MM.1S (cell line): ENCODE measurements around the gene ARID4A.

Experiments used
- DNase-seq: peaks from one replicate; pipeline ENCODE4 v3.0.0-alpha.2; 2015
- H2AFZ ChIP-seq: fragments of 300-600 bp; sonication (generic); 2 replicates; pipeline ENCODE4 v1.6.0; 2016; ENCODE audit warnings: antibody characterized with exemption, low read length
- H3F3A ChIP-seq: fragments of 300-600 bp; sonication (generic); 2 replicates; pipeline ENCODE4 v1.6.1; 2016; ENCODE audit warnings: mild to moderate bottlenecking, antibody characterized with exemption, low read length, moderate library complexity, mixed read lengths; ENCODE audit not compliant: insufficient read depth
- H3K27ac ChIP-seq: fragments of 300-600 bp; sonication (generic); 2 replicates; pipeline ENCODE4 v1.5.1; 2016; ENCODE audit warnings: mild to moderate bottlenecking, low read length
- H3K27me3 ChIP-seq: fragments of 300-600 bp; sonication (generic); replicated peaks from 2 replicates; pipeline ENCODE4 v1.6.0; 2016; ENCODE audit warnings: low read length; ENCODE audit not compliant: insufficient read depth
- H3K36me3 ChIP-seq: fragments of 300-600 bp; sonication (generic); replicated peaks from 2 replicates; pipeline ENCODE4 v1.6.1; 2016; ENCODE audit warnings: mild to moderate bottlenecking, low read length, mixed read lengths; ENCODE audit not compliant: insufficient read depth
- H3K4me1 ChIP-seq: fragments of 300-600 bp; sonication (generic); 2 replicates; pipeline ENCODE4 v1.6.1; 2016; ENCODE audit warnings: low read length, mixed read lengths
- H3K4me2 ChIP-seq: fragments of 300-600 bp; sonication (generic); 2 replicates; pipeline ENCODE4 v1.6.0; 2016; ENCODE audit warnings: low read depth, low read length
- H3K4me3 ChIP-seq: fragments of 300-600 bp; sonication (generic); 2 replicates; pipeline ENCODE4 v1.5.1; 2016; ENCODE audit warnings: low read length, mixed read lengths
- H3K79me2 ChIP-seq: fragments of 300-600 bp; sonication (generic); 2 replicates; pipeline ENCODE4 v1.6.1; 2016; ENCODE audit warnings: mixed run types, low read length, mixed read lengths
- H3K9ac ChIP-seq: fragments of 300-600 bp; sonication (generic); 2 replicates; pipeline ENCODE4 v1.6.1; 2016; ENCODE audit warnings: low read length, mixed read lengths
- H3K9me2 ChIP-seq: fragments of 300-600 bp; sonication (generic); replicated peaks from 2 replicates; pipeline ENCODE4 v1.6.1; 2016; ENCODE audit warnings: mild to moderate bottlenecking, low read length, mixed read lengths; ENCODE audit not compliant: insufficient read depth
- H3K9me3 ChIP-seq: fragments of 300-600 bp; sonication (generic); replicated peaks from 2 replicates; pipeline ENCODE4 v1.6.1; 2016; ENCODE audit warnings: mild to moderate bottlenecking, low read length, mixed read lengths; ENCODE audit not compliant: insufficient read depth
- H4K20me1 ChIP-seq: fragments of 300-600 bp; sonication (generic); 2 replicates; pipeline ENCODE4 v1.6.1; 2016; ENCODE audit warnings: mild to moderate bottlenecking, low read length, moderate library complexity, mixed read lengths; ENCODE audit not compliant: insufficient read depth
- EZH2 ChIP-seq: fragments of 300-600 bp; sonication (generic); optimal IDR thresholded peaks from 2 replicates; pipeline ENCODE3; 2017; ENCODE audit warnings: low read depth, mild to moderate bottlenecking, antibody characterized with exemption, low read length, mixed read lengths
- EZH2phosphoT487 ChIP-seq: fragments of 300-600 bp; sonication (generic); IDR thresholded peaks from 2 replicates; pipeline ENCODE4 v1.6.1; 2018; ENCODE audit warnings: antibody characterized with exemption, low read length
- TF ChIP-seq, protein P1 (sequence below): fragments of 300-600 bp; sonication (generic); IDR thresholded peaks from 2 replicates; pipeline ENCODE4 v1.5.1; 2016; ENCODE audit warnings: antibody characterized with exemption, low read length, mixed read lengths

ARID4A gene

DNA sequence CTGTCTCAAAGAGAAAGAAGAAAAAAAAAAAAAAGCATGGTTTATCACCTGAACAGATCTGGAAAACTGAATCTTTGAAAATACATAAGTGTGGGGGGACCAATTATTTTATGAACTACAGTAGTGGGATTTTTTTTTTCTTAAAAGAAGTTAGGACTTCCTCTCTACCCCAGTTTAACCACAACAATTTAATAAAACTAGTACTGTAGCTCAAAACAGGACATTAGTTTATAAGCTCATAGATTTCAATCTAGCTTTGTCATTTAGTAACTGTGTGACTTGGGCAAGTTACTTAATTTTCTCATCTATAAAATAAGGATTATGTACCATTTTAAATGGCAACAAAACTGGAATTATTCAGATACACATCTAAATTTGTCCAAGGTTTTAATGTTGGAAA is 23.5 kb upstream of the ARID4A start:
- Histone ChIP-seq H3F3A (no peaks in the 10 kb centered on the region), H2AFZ (no peak overlapping the region), H3K4me1 (no peaks in the 10 kb centered on the region), H3K4me3 (no peak overlapping the region), H4K20me1 (no peaks in the 10 kb centered on the region), H3K4me2 (no peak overlapping the region), H3K9me2 (no peaks in the 10 kb centered on the region), H3K27ac (no peak overlapping the region), H3K9me3 (no peaks in the 10 kb centered on the region), H3K79me2 (peaks cover 35% of the 10 kb centered on the region), H3K36me3 (no peaks in the 10 kb centered on the region; the same call in 1 of the 2 replicates), H3K27me3 (no peaks in the 10 kb centered on the region), H3K9ac (no peak overlapping the region)
- DNase-seq: no peak
- TF ChIP-seq EZH2 (no peak), EZH2phosphoT487 (no peak)
- TF ChIP-seq, protein P1, sequence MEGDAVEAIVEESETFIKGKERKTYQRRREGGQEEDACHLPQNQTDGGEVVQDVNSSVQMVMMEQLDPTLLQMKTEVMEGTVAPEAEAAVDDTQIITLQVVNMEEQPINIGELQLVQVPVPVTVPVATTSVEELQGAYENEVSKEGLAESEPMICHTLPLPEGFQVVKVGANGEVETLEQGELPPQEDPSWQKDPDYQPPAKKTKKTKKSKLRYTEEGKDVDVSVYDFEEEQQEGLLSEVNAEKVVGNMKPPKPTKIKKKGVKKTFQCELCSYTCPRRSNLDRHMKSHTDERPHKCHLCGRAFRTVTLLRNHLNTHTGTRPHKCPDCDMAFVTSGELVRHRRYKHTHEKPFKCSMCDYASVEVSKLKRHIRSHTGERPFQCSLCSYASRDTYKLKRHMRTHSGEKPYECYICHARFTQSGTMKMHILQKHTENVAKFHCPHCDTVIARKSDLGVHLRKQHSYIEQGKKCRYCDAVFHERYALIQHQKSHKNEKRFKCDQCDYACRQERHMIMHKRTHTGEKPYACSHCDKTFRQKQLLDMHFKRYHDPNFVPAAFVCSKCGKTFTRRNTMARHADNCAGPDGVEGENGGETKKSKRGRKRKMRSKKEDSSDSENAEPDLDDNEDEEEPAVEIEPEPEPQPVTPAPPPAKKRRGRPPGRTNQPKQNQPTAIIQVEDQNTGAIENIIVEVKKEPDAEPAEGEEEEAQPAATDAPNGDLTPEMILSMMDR: no peak

DNA sequence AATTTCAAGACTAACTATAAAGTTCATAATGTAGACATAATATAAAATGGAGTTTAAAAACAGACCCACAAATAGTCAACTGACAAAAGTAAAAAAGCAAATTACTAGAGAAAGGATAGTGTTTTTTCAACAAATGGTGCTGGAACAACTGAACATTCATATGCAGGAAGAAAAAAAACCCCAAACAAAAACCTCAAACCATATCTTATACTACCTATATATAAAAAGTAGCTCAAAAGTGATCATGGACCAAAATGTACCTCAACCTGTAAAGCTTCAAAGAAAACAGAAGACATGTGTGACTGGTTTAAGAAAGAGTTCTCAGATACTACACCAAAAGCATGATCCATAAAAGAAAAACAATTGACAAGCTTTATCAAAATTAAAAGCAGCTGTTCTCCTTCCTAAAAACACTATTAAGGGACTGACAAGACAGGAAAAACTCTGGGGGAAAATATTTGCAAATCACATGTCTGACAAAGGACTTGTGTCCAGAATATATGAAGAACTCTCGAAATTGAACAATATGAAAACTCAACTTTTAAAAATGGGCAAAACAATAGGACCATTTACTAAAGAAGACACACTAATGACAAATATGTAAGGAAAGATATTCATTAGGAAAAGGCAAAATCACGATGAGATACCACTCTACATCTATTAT is 22.7 kb upstream of the ARID4A start:
- H3K9me3 ChIP-seq: no peaks in the 10 kb centered on the region
- H3K36me3 ChIP-seq: no peaks in the 10 kb centered on the region; the same call in 1 of the 2 replicates
- peaks cover 30% of the 10 kb centered on the region for H3K79me2 ChIP-seq
- no peak for DNase-seq
- H2AFZ ChIP-seq: no peak overlapping the region
- no peaks in the 10 kb centered on the region for H3K4me1 ChIP-seq
- H4K20me1 ChIP-seq: no peaks in the 10 kb centered on the region
- H3K4me2 ChIP-seq: no peak overlapping the region
- no peaks in the 10 kb centered on the region for H3K9me2 ChIP-seq
- H3K27me3 ChIP-seq: no peaks in the 10 kb centered on the region
- TF ChIP-seq, protein P1: no peak
- H3K9ac ChIP-seq: no peak overlapping the region
- H3F3A ChIP-seq: no peaks in the 10 kb centered on the region
- no peak overlapping the region for H3K4me3 ChIP-seq
- no peak overlapping the region for H3K27ac ChIP-seq

DNA sequence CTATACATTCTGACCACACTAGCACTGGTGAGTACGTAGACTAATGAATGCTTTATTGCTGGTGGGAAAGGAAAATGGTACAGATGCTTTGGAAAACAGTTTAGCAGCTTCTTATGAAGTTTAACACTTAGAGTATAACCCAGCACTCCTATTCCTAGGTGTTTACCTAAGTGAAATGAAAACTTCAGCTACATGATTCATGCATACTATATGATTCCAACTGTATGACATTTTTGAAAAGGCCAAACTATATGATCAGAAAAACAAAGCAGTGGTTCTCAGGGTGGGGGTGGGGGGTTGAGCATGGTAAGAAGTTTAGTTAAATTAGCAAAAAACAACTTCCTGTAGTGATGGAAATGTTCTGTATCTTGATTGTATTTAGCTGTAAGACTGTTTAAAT is 22.1 kb upstream of the ARID4A start:
- H3K27ac ChIP-seq: no peak overlapping the region
- no peak overlapping the region for H3K4me2 ChIP-seq
- peaks cover 33% of the 10 kb centered on the region for H3K79me2 ChIP-seq
- no peaks in the 10 kb centered on the region; the same call in 1 of the 2 replicates for H3K36me3 ChIP-seq
- H3K27me3 ChIP-seq: no peaks in the 10 kb centered on the region
- H3K4me3 ChIP-seq: no peak overlapping the region
- H3K4me1 ChIP-seq: no peaks in the 10 kb centered on the region
- H3K9ac ChIP-seq: no peak overlapping the region
- no peaks in the 10 kb centered on the region for H3K9me2 ChIP-seq
- H4K20me1 ChIP-seq: no peaks in the 10 kb centered on the region
- no peak overlapping the region for H2AFZ ChIP-seq
- H3K9me3 ChIP-seq: no peaks in the 10 kb centered on the region
- TF ChIP-seq EZH2 (no peak), EZH2phosphoT487 (no peak)
- TF ChIP-seq, protein P1: no peak
- no peaks in the 10 kb centered on the region; the same call in 1 of the 2 replicates for H3F3A ChIP-seq
- DNase-seq: no peak
